GM23338 (cell line): ENCODE measurements around the gene MORN4.

Source experiments
- CTCF ChIP-seq, 2 experiments: fragments of 200-600 bp in 1 of 2; sonication (generic) in 1 of 2; conservative IDR thresholded peaks; 2 replicates each; pipeline versions ENCODE4 v1.5.1 to v1.6.1; 2016 to 2017; ENCODE audit warnings: antibody characterized with exemption in 2 of 2, low read depth in 2 of 2, mild to moderate bottlenecking in 2 of 2, moderate library complexity in 1 of 2
- ETS1 ChIP-seq: IDR thresholded peaks from 2 replicates; pipeline ENCODE4 v1.6.1; 2016; ENCODE audit warnings: antibody characterized with exemption
- EZH2 ChIP-seq: fragments of 200-600 bp; sonication (generic); IDR thresholded peaks from one replicate; pipeline ENCODE4 v1.8.0; 2017; ENCODE audit warnings: antibody characterized with exemption, mild to moderate bottlenecking, low read depth; ENCODE audit not compliant: unreplicated experiment
- POLR2AphosphoS5 ChIP-seq: IDR thresholded peaks from 2 replicates; pipeline ENCODE4 v1.6.1; 2016; ENCODE audit warnings: antibody characterized with exemption, low read depth
- ZNF114 ChIP-seq: fragments of 250-450 bp; sonication (Bioruptor Pico); IDR thresholded peaks from 2 replicates; pipeline ENCODE4 v1.5.0; 2020; ENCODE audit warnings: mild to moderate bottlenecking, moderate library complexity

- TF ChIP-seq POLR2AphosphoS5, result no peak
- TF ChIP-seq CTCF (conservative IDR thresholded peaks at IDR 0.05; ENCODE audit: low read depth in 2 of 2), result no peak
- no peak for TF ChIP-seq EZH2
- no peak for TF ChIP-seq ETS1
- TF ChIP-seq ZNF114 (CRISPR knock-in tag), result no peak
These were observed 49.8 kb downstream of the MORN4 start for GRCh38 chr10:97583476-97583875.
